ENCODE results near the gene LTBP1. TPM values are rescaled to one million over a fixed set of nuclear protein-coding genes. Genes with fewer than 3 reads are reported as not detected.
A peak's percentile ranks its signal among the peaks of the same experiment; 100 is the strongest.

Gene LTBP1
- total RNA-seq, 1 donor from 2014 or later: 29.7 TPM

DNA sequence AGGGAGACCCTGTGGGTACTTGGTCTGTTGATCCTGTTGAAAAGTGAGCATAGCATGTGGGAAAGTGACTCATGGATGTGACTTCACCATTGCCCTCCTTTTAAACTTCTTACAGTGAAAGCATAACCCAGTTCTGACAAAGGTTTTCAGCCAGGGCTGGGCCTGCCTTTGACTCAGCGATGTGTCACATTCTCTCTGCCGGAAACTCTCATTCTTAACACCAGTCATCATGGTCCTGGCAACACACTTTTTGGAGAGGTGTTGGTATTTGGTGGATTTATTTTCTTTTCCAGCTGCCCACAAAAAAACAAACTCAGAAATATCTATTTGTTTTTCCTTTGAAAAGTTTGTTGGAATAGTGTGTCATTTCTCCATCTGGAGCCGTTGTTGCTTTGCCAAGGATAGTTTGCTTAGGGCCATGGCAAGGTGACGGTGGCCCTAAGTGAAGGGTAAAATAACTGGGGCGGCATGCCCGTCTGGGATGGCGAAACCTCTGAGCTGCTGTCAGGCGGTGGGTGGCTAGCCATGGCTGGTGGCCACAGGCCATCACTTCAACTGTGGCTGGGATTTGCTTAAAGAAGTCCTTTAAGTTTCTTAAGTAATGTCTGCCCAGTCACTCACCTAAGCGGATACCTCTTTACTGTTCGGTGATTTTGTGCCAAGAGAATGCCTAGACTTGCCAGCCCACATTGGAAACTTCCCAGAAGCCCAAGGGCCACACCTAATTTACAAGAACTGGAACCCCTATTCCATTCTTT, 123.3 kb downstream of the LTBP1 start:
- FAIRE-seq: peak; percentile 99

DNA sequence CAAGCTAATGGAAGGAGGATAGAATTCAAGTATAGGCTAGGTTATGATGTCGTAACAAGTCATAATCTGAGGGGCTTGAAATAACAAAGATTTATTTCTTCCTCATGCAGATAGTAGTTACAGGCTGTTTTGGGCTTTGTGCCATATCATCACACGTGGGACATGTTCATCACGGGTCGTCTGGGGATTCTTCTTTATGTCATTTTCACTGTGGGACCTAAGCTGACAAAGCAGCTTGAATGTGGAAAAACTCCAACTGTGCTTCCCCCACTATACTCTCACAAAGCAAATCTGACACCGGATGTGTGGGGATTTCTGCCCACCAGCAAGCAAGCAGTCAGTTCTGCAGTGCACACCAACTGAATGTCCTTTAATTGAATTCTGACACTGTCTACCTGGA, 124.8 kb downstream of the LTBP1 start:
- TF ChIP-seq, protein P1, sequence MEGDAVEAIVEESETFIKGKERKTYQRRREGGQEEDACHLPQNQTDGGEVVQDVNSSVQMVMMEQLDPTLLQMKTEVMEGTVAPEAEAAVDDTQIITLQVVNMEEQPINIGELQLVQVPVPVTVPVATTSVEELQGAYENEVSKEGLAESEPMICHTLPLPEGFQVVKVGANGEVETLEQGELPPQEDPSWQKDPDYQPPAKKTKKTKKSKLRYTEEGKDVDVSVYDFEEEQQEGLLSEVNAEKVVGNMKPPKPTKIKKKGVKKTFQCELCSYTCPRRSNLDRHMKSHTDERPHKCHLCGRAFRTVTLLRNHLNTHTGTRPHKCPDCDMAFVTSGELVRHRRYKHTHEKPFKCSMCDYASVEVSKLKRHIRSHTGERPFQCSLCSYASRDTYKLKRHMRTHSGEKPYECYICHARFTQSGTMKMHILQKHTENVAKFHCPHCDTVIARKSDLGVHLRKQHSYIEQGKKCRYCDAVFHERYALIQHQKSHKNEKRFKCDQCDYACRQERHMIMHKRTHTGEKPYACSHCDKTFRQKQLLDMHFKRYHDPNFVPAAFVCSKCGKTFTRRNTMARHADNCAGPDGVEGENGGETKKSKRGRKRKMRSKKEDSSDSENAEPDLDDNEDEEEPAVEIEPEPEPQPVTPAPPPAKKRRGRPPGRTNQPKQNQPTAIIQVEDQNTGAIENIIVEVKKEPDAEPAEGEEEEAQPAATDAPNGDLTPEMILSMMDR (IDR thresholded peaks at IDR 0.05; ENCODE audit: insufficient read depth, low read depth, low read length): no peak
- TF ChIP-seq EZH2 (IDR thresholded peaks at IDR 0.05; ENCODE audit: insufficient read depth, low read length): no peak
- Histone ChIP-seq H4K20me1 (ENCODE audit: insufficient read depth, low read length) (no peaks in the 10 kb centered on the region), H3K9ac (ENCODE audit: low read length) (no peak overlapping the region), H3K79me2 (ENCODE audit: insufficient read depth, low read length) (no peaks in the 10 kb centered on the region), H3K4me1 (ENCODE audit: insufficient read depth, low read length) (peaks cover 30% of the 10 kb centered on the region), H3K4me3 (ENCODE audit: insufficient read depth, low read depth, low read length) (no peak overlapping the region), H3K9me3 (ENCODE audit: insufficient read depth, low read depth, low read length) (no peaks in the 10 kb centered on the region), H3K4me2 (ENCODE audit: low read length) (no peak overlapping the region), H3K36me3 (ENCODE audit: insufficient read depth, low read length) (no peaks in the 10 kb centered on the region), H2AFZ (ENCODE audit: low read depth, low read length) (no peak overlapping the region), H3K27me3 (ENCODE audit: insufficient read depth, low read length) (no peaks in the 10 kb centered on the region), H3K27ac (ENCODE audit: low read depth, low read length) (no peak overlapping the region)
- DNase-seq (ENCODE audit: low read depth): no peak
- H3K27me3 Mint-ChIP-seq (ENCODE audit: low read depth, unreplicated experiment): no peaks in the 10 kb centered on the region
- peaks cover 4% of the 10 kb centered on the region for H3K9me3 Mint-ChIP-seq (ENCODE audit: unreplicated experiment)
- FAIRE-seq: no peak
- peak overlapping the region; percentile 69 for H3K27ac Mint-ChIP-seq (ENCODE audit: unreplicated experiment)
- H3K4me3 Mint-ChIP-seq (ENCODE audit: unreplicated experiment): no peak overlapping the region
- H3K36me3 Mint-ChIP-seq (ENCODE audit: low read depth, unreplicated experiment): peaks cover 5% of the 10 kb centered on the region
- peaks cover 38% of the 10 kb centered on the region for H3K4me1 Mint-ChIP-seq (ENCODE audit: low read depth, unreplicated experiment)

More for the DNA sequence above, 123.3 kb downstream of the LTBP1 start:
- peaks cover 30% of the 10 kb centered on the region for H3K4me1 ChIP-seq (ENCODE audit: insufficient read depth, low read length)
- H3K9ac ChIP-seq (ENCODE audit: low read length): peak overlapping the region; percentile 66
- peaks cover 5% of the 10 kb centered on the region for H3K36me3 Mint-ChIP-seq (ENCODE audit: low read depth, unreplicated experiment)
- TF ChIP-seq, protein P1 (IDR thresholded peaks at IDR 0.05; ENCODE audit: insufficient read depth, low read depth, low read length): no peak
- no peak for TF ChIP-seq EZH2 (IDR thresholded peaks at IDR 0.05; ENCODE audit: insufficient read depth, low read length)
- H2AFZ ChIP-seq (ENCODE audit: low read depth, low read length): no peak overlapping the region
- H3K4me2 ChIP-seq (ENCODE audit: low read length): peak overlapping the region; percentile 69
- H3K9me3 ChIP-seq (ENCODE audit: insufficient read depth, low read depth, low read length): no peaks in the 10 kb centered on the region
- H3K27ac Mint-ChIP-seq (ENCODE audit: unreplicated experiment): peak overlapping the region; percentile 98
- H3K4me3 Mint-ChIP-seq (ENCODE audit: unreplicated experiment): no peak overlapping the region
- peak; percentile 100 for DNase-seq (ENCODE audit: low read depth)
- no peaks in the 10 kb centered on the region for H4K20me1 ChIP-seq (ENCODE audit: insufficient read depth, low read length)
- H3K36me3 ChIP-seq (ENCODE audit: insufficient read depth, low read length): no peaks in the 10 kb centered on the region
- peaks cover 38% of the 10 kb centered on the region for H3K4me1 Mint-ChIP-seq (ENCODE audit: low read depth, unreplicated experiment)
- no peak overlapping the region for H3K4me3 ChIP-seq (ENCODE audit: insufficient read depth, low read depth, low read length)
- peak overlapping the region; percentile 85 for H3K27ac ChIP-seq (ENCODE audit: low read depth, low read length)
- no peaks in the 10 kb centered on the region for H3K27me3 ChIP-seq (ENCODE audit: insufficient read depth, low read length)
- H3K79me2 ChIP-seq (ENCODE audit: insufficient read depth, low read length): no peaks in the 10 kb centered on the region
- H3K27me3 Mint-ChIP-seq (ENCODE audit: low read depth, unreplicated experiment): no peaks in the 10 kb centered on the region
- peaks cover 6% of the 10 kb centered on the region for H3K9me3 Mint-ChIP-seq (ENCODE audit: unreplicated experiment)

DNA sequence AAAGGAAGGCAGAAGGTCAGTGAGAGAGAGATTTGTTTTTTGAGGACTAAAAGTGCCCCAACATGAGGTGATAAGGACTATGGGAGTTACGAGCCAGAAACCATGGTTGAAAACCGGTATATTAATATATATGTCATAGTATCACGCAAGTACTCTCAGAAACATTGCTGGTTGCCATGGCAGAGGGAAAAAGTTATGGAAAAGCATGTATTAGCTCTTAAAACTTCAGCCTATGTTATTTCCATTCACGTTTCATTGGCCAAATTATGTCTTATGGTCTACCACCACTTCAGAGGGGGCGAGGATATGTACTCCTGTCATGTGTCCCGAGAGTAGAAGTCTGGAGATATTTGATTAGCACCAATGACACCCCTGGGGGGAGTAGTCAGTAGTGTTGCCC, 125.9 kb downstream of the LTBP1 start:
- Mint-ChIP-seq H3K4me1 (ENCODE audit: low read depth, unreplicated experiment) (peaks cover 38% of the 10 kb centered on the region), H3K27me3 (ENCODE audit: low read depth, unreplicated experiment) (no peaks in the 10 kb centered on the region), H3K27ac (ENCODE audit: unreplicated experiment) (peak overlapping the region; percentile 84), H3K9me3 (ENCODE audit: unreplicated experiment) (peaks cover 4% of the 10 kb centered on the region), H3K4me3 (ENCODE audit: unreplicated experiment) (no peak overlapping the region), H3K36me3 (ENCODE audit: low read depth, unreplicated experiment) (peaks cover 5% of the 10 kb centered on the region)
- Histone ChIP-seq H3K4me1 (ENCODE audit: insufficient read depth, low read length) (peaks cover 29% of the 10 kb centered on the region), H3K4me2 (ENCODE audit: low read length) (no peak overlapping the region), H3K27ac (ENCODE audit: low read depth, low read length) (peak overlapping the region; percentile 29), H3K4me3 (ENCODE audit: insufficient read depth, low read depth, low read length) (no peak overlapping the region), H3K36me3 (ENCODE audit: insufficient read depth, low read length) (no peaks in the 10 kb centered on the region), H3K27me3 (ENCODE audit: insufficient read depth, low read length) (no peaks in the 10 kb centered on the region), H3K9ac (ENCODE audit: low read length) (no peak overlapping the region), H3K9me3 (ENCODE audit: insufficient read depth, low read depth, low read length) (no peaks in the 10 kb centered on the region), H4K20me1 (ENCODE audit: insufficient read depth, low read length) (no peaks in the 10 kb centered on the region), H3K79me2 (ENCODE audit: insufficient read depth, low read length) (no peaks in the 10 kb centered on the region), H2AFZ (ENCODE audit: low read depth, low read length) (no peak overlapping the region)
- FAIRE-seq: no peak
- TF ChIP-seq, protein P1 (IDR thresholded peaks at IDR 0.05; ENCODE audit: insufficient read depth, low read depth, low read length): no peak
- no peak for TF ChIP-seq EZH2 (IDR thresholded peaks at IDR 0.05; ENCODE audit: insufficient read depth, low read length)
- DNase-seq (ENCODE audit: low read depth): no peak

Measured in astrocyte (in vitro differentiated cells and primary cell).